Colon (tissue), 2 donors: ENCODE results near the gene IRGQ.
"Not testable (repeated sequence)": the region's sequence is repeated elsewhere in the genome, so short reads cannot be mapped to it uniquely, and the experiment has no call there.

Source experiments
- FAIRE-seq: peaks from 2 replicates; lab custom pipeline; 2012; peaks lifted over from hg19 to GRCh38; lab: Jason Lieb, UNC
- donor health status: control.
- donor health status: control.

IRGQ gene

GRCh38 chr19:43595999-43596841 lies at the start of gene IRGQ, which contains the start of gene ZNF576:
Gene IRGQ (minus strand): TSS chr19:43596134. CDS start chr19:43595338, 796 bp downstream.
Gene ZNF576 (plus strand): TSS chr19:43596595. CDS start chr19:43597109, 514 bp downstream.
- FAIRE-seq: peak; percentile 94

- FAIRE-seq: no peak
Observed at GRCh38 chr19:43644181-43644580, 48.2 kb upstream of the IRGQ start.

- no peak for FAIRE-seq
Observed at GRCh38 chr19:43643326-43643725, 47.4 kb upstream of the IRGQ start.

GRCh38 chr19:43642531-43642930 lies 46.6 kb upstream of the IRGQ start:
- no peak for FAIRE-seq

GRCh38 chr19:43641333-43641732 lies 45.4 kb upstream of the IRGQ start:
- FAIRE-seq: no peak

- FAIRE-seq: no peak
Observed at GRCh38 chr19:43640424-43640757, 44.5 kb upstream of the IRGQ start.

GRCh38 chr19:43639519-43640423 lies 43.8 kb upstream of the IRGQ start, which contains the start of gene CADM4:
Gene CADM4 (minus strand): TSS chr19:43639850. CDS start chr19:43639790, 60 bp downstream.
- FAIRE-seq: no peak

GRCh38 chr19:43638995-43639518 lies 43.1 kb upstream of the IRGQ start:
- FAIRE-seq: no peak

GRCh38 chr19:43638214-43638994 lies 42.5 kb upstream of the IRGQ start:
- FAIRE-seq: no peak

GRCh38 chr19:43636121-43636683 lies 40.3 kb upstream of the IRGQ start:
- no peak for FAIRE-seq

GRCh38 chr19:43635561-43635940 lies 39.6 kb upstream of the IRGQ start:
- not testable (repeated sequence) for FAIRE-seq

GRCh38 chr19:43634872-43635560 lies 39.1 kb upstream of the IRGQ start:
- no peak for FAIRE-seq

- no peak for FAIRE-seq
Observed at GRCh38 chr19:43634506-43634871, 38.6 kb upstream of the IRGQ start.

- FAIRE-seq: no peak
Observed at GRCh38 chr19:43634068-43634467, 38.1 kb upstream of the IRGQ start.

GRCh38 chr19:43633520-43633919 lies 37.6 kb upstream of the IRGQ start:
- no peak for FAIRE-seq

GRCh38 chr19:43631491-43631890 lies 35.6 kb upstream of the IRGQ start:
- FAIRE-seq: no peak

GRCh38 chr19:43628646-43629326 lies 32.9 kb upstream of the IRGQ start:
- FAIRE-seq: no peak

GRCh38 chr19:43626838-43627237 lies 30.9 kb upstream of the IRGQ start:
- no peak for FAIRE-seq

GRCh38 chr19:43625918-43626579 lies 30.1 kb upstream of the IRGQ start:
- FAIRE-seq: no peak

- no peak for FAIRE-seq
Observed at GRCh38 chr19:43624933-43625332, 29.0 kb upstream of the IRGQ start.
